ENCODE results near the gene MYO18B. TPM values are rescaled to one million over a fixed set of nuclear protein-coding genes. Genes with fewer than 3 reads are reported as not detected.

The MYO18B gene
- total RNA-seq, 2 donors from 2014 or later, result 0.11 TPM; not detected in 1

Other genes with a start within 250 kb of the MYO18B start
- gene GRK3, start 177.5 kb upstream of the MYO18B start, total RNA-seq, result 1 to 10 TPM; 2.9 to 5.3 TPM

Data from colonic mucosa (tissue), 2 donors.